ENCODE data around the gene CA7. TPM values are rescaled to one million over a fixed set of nuclear protein-coding genes. Genes with fewer than 3 reads are reported as not detected.

Gene CA7
- total and polyA plus RNA-seq, 4 donors, result not detected

GRCh38 chr16:66853261-66854139, 9.3 kb downstream of the CA7 start:
- Histone ChIP-seq H3K4me1 (ENCODE audit: control insufficient read depth in 4 of 4, insufficient read depth in 4 of 4, low read length in 3 of 4) (no peaks in the 10 kb centered on the region), H3K4me3 (ENCODE audit: low read depth in 1 of 3, low read length in 3 of 3) (no peak overlapping the region), H3K36me3 (ENCODE audit: control insufficient read depth in 4 of 4, insufficient read depth in 3 of 4, low read depth in 1 of 4, low read length in 3 of 4) (no peaks in the 10 kb centered on the region), H3K27ac (ENCODE audit: low read depth in 1 of 2, low read length in 2 of 2) (no peak overlapping the region), H3K9me3 (ENCODE audit: control insufficient read depth in 4 of 4, low read length in 3 of 4) (no peaks in the 10 kb centered on the region), H3K27me3 (ENCODE audit: control insufficient read depth in 4 of 4, insufficient read depth in 4 of 4, low read length in 3 of 4) (no peaks in the 10 kb centered on the region), H3K9ac (ENCODE audit: low read depth in 1 of 2, low read length in 2 of 2) (no peak overlapping the region)
- no peak for DNase-seq (ENCODE audit: low spot score)
- 76% methylated on average over 15 of the region's 15 CpGs for WGBS
- TF ChIP-seq YY1 (IDR thresholded peaks at IDR 0.05) (no peak), HNF4A (conservative IDR thresholded peaks at IDR 0.05) (no peak), RAD21 (IDR thresholded peaks at IDR 0.05) (no peak), REST (IDR thresholded peaks at IDR 0.05) (no peak), SP1 (IDR thresholded peaks at IDR 0.05) (no peak), ZBTB33 (IDR thresholded peaks at IDR 0.05) (no peak), FOXA2 (IDR thresholded peaks at IDR 0.05) (no peak), FOXA1 (IDR thresholded peaks at IDR 0.05) (no peak), GABPA (IDR thresholded peaks at IDR 0.05 in 1 of 2, conservative IDR thresholded peaks at IDR 0.05 in 1 of 2) (no peak), TAF1 (conservative IDR thresholded peaks at IDR 0.05) (no peak), NR2F2 (IDR thresholded peaks at IDR 0.05) (no peak), CTCF (IDR thresholded peaks at IDR 0.05; ENCODE audit: low read depth, low read length, missing input control) (no peak), EGR1 (IDR thresholded peaks at IDR 0.05; ENCODE audit: low read depth in 2 of 2) (no peak)

GRCh38 chr16:66856184-66856730, 12.0 kb downstream of the CA7 start:
- no peak overlapping the region for H3K4me3 ChIP-seq (ENCODE audit: low read depth in 1 of 3, low read length in 3 of 3)
- no peaks in the 10 kb centered on the region for H3K27me3 ChIP-seq (ENCODE audit: control insufficient read depth in 4 of 4, insufficient read depth in 4 of 4, low read length in 3 of 4)
- DNase-seq (ENCODE audit: low spot score), result no peak
- H3K27ac ChIP-seq (ENCODE audit: low read depth in 1 of 2, low read length in 2 of 2), result no peak overlapping the region
- WGBS, result 91% methylated on average over 6 of the region's 6 CpGs
- no peaks in the 10 kb centered on the region for H3K9me3 ChIP-seq (ENCODE audit: control insufficient read depth in 4 of 4, low read length in 3 of 4)
- TF ChIP-seq FOXA1 (IDR thresholded peaks at IDR 0.05), result no peak
- no peak for TF ChIP-seq EGR1 (IDR thresholded peaks at IDR 0.05; ENCODE audit: low read depth in 2 of 2)
- no peak for TF ChIP-seq RAD21 (IDR thresholded peaks at IDR 0.05)
- TF ChIP-seq YY1 (IDR thresholded peaks at IDR 0.05), result no peak
- TF ChIP-seq NR2F2 (IDR thresholded peaks at IDR 0.05), result no peak
- no peak for TF ChIP-seq HNF4G (IDR thresholded peaks at IDR 0.05)
- TF ChIP-seq FOXA2 (IDR thresholded peaks at IDR 0.05), result no peak
- no peak for TF ChIP-seq SP1 (IDR thresholded peaks at IDR 0.05)
- TF ChIP-seq RXRA (IDR thresholded peaks at IDR 0.05), result no peak
- TF ChIP-seq JUND (IDR thresholded peaks at IDR 0.05), result no peak
- no peak for TF ChIP-seq HNF4A (conservative IDR thresholded peaks at IDR 0.05)
- no peaks in the 10 kb centered on the region for H3K36me3 ChIP-seq (ENCODE audit: control insufficient read depth in 4 of 4, insufficient read depth in 3 of 4, low read depth in 1 of 4, low read length in 3 of 4)
- H3K9ac ChIP-seq (ENCODE audit: low read depth in 1 of 2, low read length in 2 of 2), result no peak overlapping the region
- H3K4me1 ChIP-seq (ENCODE audit: control insufficient read depth in 4 of 4, insufficient read depth in 4 of 4, low read length in 3 of 4), result no peaks in the 10 kb centered on the region
